ENCODE data around the gene RIC8B. TPM values are rescaled to one million over a fixed set of nuclear protein-coding genes. Genes with fewer than 3 reads are reported as not detected.

Gene RIC8B
- total RNA-seq, 2 donors from 2014 or later: 15.6 to 22.1 TPM

GRCh38 chr12:106910202-106910601 is 135.7 kb downstream of the RIC8B start:
- no peaks in the 10 kb centered on the region for H3K27me3 ChIP-seq
- H3K36me3 ChIP-seq (replicated peaks in 1 of 2; ENCODE audit: insufficient read depth in 1 of 2, low read depth in 2 of 2): no peaks in the 10 kb centered on the region
- DNase-seq (no peak), ATAC-seq (no peak)
- H3K4me3 ChIP-seq: no peak overlapping the region
- H3K27ac ChIP-seq: no peak overlapping the region
- no peaks in the 10 kb centered on the region for H3K4me1 ChIP-seq
- no peak for TF ChIP-seq CTCF (IDR thresholded peaks at IDR 0.05)
- no peak for TF ChIP-seq POLR2A (IDR thresholded peaks at IDR 0.05)
- WGBS, 2 donors: 74 to 78% methylated on average over 1 of the region's 1 CpG
- intact Hi-C loops (cut with DNase I): loop anchor here (10.0 kb wide), 1 partner anchor 525 kb away; no protein-coding TSS in a partner anchor
- no peaks in the 10 kb centered on the region for H3K9me3 ChIP-seq

GRCh38 chr12:106911581-106911980 is 137.1 kb downstream of the RIC8B start:
- ATAC-seq: no peak

GRCh38 chr12:106913456-106913855 is 139.0 kb downstream of the RIC8B start:
- ATAC-seq: no peak
- Histone ChIP-seq H3K4me3 (no peak overlapping the region), H3K9me3 (no peaks in the 10 kb centered on the region), H3K27ac (no peak overlapping the region), H3K4me1 (no peaks in the 10 kb centered on the region), H3K36me3 (replicated peaks in 1 of 2; ENCODE audit: insufficient read depth in 1 of 2, low read depth in 2 of 2) (no peaks in the 10 kb centered on the region), H3K27me3 (no peaks in the 10 kb centered on the region)
- 91% methylated on average over 10 of the region's 10 CpGs for WGBS, 2 donors
- DNase-seq: no peak
- intact Hi-C loops (cut with DNase I): loop anchor here (10.0 kb wide), 1 partner anchor 529 kb away; no protein-coding TSS in a partner anchor
- no peak for TF ChIP-seq POLR2A (IDR thresholded peaks at IDR 0.05)
- TF ChIP-seq CTCF (IDR thresholded peaks at IDR 0.05): no peak

More at GRCh38 chr12:106911581-106911980, 137.1 kb downstream of the RIC8B start:
- no peaks in the 10 kb centered on the region for H3K4me1 ChIP-seq
- H3K27ac ChIP-seq: no peak overlapping the region
- no peaks in the 10 kb centered on the region for H3K36me3 ChIP-seq (replicated peaks in 1 of 2; ENCODE audit: insufficient read depth in 1 of 2, low read depth in 2 of 2)
- 64 to 76% methylated on average over 6 of the region's 6 CpGs for WGBS, 2 donors
- no peak overlapping the region for H3K4me3 ChIP-seq
- TF ChIP-seq POLR2A (IDR thresholded peaks at IDR 0.05): no peak
- TF ChIP-seq CTCF (IDR thresholded peaks at IDR 0.05): no peak
- intact Hi-C loops (cut with DNase I): loop anchor here (10.0 kb wide), 1 partner anchor 527 kb away; no protein-coding TSS in a partner anchor
- H3K27me3 ChIP-seq: no peaks in the 10 kb centered on the region
- no peak for DNase-seq
- no peaks in the 10 kb centered on the region for H3K9me3 ChIP-seq

GRCh38 chr12:106914796-106915634 is 140.5 kb downstream of the RIC8B start:
- TF ChIP-seq POLR2A (IDR thresholded peaks at IDR 0.05) (no peak), CTCF (IDR thresholded peaks at IDR 0.05) (no peak)
- DNase-seq: no peak
- Histone ChIP-seq H3K27ac (no peak overlapping the region), H3K4me1 (no peaks in the 10 kb centered on the region), H3K27me3 (no peaks in the 10 kb centered on the region), H3K36me3 (replicated peaks in 1 of 2; ENCODE audit: insufficient read depth in 1 of 2, low read depth in 2 of 2) (no peaks in the 10 kb centered on the region), H3K9me3 (no peaks in the 10 kb centered on the region), H3K4me3 (no peak overlapping the region)
- 68 to 79% methylated on average over 3 of the region's 3 CpGs for WGBS, 2 donors
- no peak for ATAC-seq
- intact Hi-C loops (cut with DNase I): loop anchor here (10.0 kb wide), 1 partner anchor 530 kb away; no protein-coding TSS in a partner anchor
